ENCODE results near the gene OMA1. TPM values are rescaled to one million over a fixed set of nuclear protein-coding genes. Genes with fewer than 3 reads are reported as not detected.

The OMA1 gene
- total RNA-seq, 1 donor from 2014 or later = 17.7 TPM

- TF ChIP-seq CTCF (IDR thresholded peaks at IDR 0.05; ENCODE audit: unreplicated experiment) = no peak
- H3K4me3 Mint-ChIP-seq = no peak overlapping the region
- no peaks in the 10 kb centered on the region for H3K9me3 Mint-ChIP-seq
- no peak for DNase-seq (ENCODE audit: low spot score in 2 of 2, unreplicated experiment in 2 of 2)
- H3K4me1 Mint-ChIP-seq = peaks cover 26% of the 10 kb centered on the region
- H3K27ac Mint-ChIP-seq = no peak overlapping the region
- no peaks in the 10 kb centered on the region for H3K36me3 Mint-ChIP-seq
- H3K27me3 Mint-ChIP-seq (ENCODE audit: low read depth) = peaks cover 4% of the 10 kb centered on the region
These were observed 94.8 kb downstream of the OMA1 start for GRCh38 chr1:58451560-58452191.

- peaks cover 29% of the 10 kb centered on the region for H3K4me1 Mint-ChIP-seq
- H3K4me3 Mint-ChIP-seq = no peak overlapping the region
- DNase-seq (ENCODE audit: low spot score in 2 of 2, unreplicated experiment in 2 of 2) = no peak
- TF ChIP-seq CTCF (IDR thresholded peaks at IDR 0.05; ENCODE audit: unreplicated experiment) = no peak
- H3K36me3 Mint-ChIP-seq = no peaks in the 10 kb centered on the region
- peak overlapping the region; percentile 47 for H3K27ac Mint-ChIP-seq
- no peaks in the 10 kb centered on the region for H3K27me3 Mint-ChIP-seq (ENCODE audit: low read depth)
- H3K9me3 Mint-ChIP-seq = no peaks in the 10 kb centered on the region
These were observed 98.6 kb downstream of the OMA1 start for GRCh38 chr1:58447886-58448285.

- no peak for TF ChIP-seq CTCF (IDR thresholded peaks at IDR 0.05; ENCODE audit: unreplicated experiment)
These were observed 99.5 kb downstream of the OMA1 start for GRCh38 chr1:58447042-58447441.

GRCh38 chr1:58446368-58446767 lies 100.2 kb downstream of the OMA1 start:
- H3K4me3 Mint-ChIP-seq = no peak overlapping the region
- no peaks in the 10 kb centered on the region for H3K36me3 Mint-ChIP-seq
- no peaks in the 10 kb centered on the region for H3K27me3 Mint-ChIP-seq (ENCODE audit: low read depth)
- no peak for DNase-seq (ENCODE audit: low spot score in 2 of 2, unreplicated experiment in 2 of 2)
- no peak for TF ChIP-seq CTCF (IDR thresholded peaks at IDR 0.05; ENCODE audit: unreplicated experiment)
- peak overlapping the region; percentile 1 for H3K27ac Mint-ChIP-seq
- no peaks in the 10 kb centered on the region for H3K9me3 Mint-ChIP-seq
- H3K4me1 Mint-ChIP-seq = peaks cover 38% of the 10 kb centered on the region

More at GRCh38 chr1:58447042-58447441, 99.5 kb downstream of the OMA1 start:
- Mint-ChIP-seq H3K27ac (peak overlapping the region; percentile 28), H3K4me1 (peaks cover 32% of the 10 kb centered on the region), H3K9me3 (no peaks in the 10 kb centered on the region), H3K36me3 (no peaks in the 10 kb centered on the region), H3K4me3 (no peak overlapping the region), H3K27me3 (ENCODE audit: low read depth) (no peaks in the 10 kb centered on the region)
- no peak for DNase-seq (ENCODE audit: low spot score in 2 of 2, unreplicated experiment in 2 of 2)

GRCh38 chr1:58443986-58444868 lies 102.3 kb downstream of the OMA1 start:
- Mint-ChIP-seq H3K9me3 (no peaks in the 10 kb centered on the region), H3K27me3 (ENCODE audit: low read depth) (no peaks in the 10 kb centered on the region), H3K4me1 (peaks cover 40% of the 10 kb centered on the region), H3K27ac (no peak overlapping the region), H3K4me3 (no peak overlapping the region), H3K36me3 (no peaks in the 10 kb centered on the region)
- DNase-seq (ENCODE audit: low spot score in 2 of 2, unreplicated experiment in 2 of 2) = no peak
- TF ChIP-seq CTCF (IDR thresholded peaks at IDR 0.05; ENCODE audit: unreplicated experiment) = no peak
